ENCODE results near the gene PAF1.
A peak's percentile ranks its signal among the peaks of the same experiment; 100 is the strongest.

The PAF1 gene

GRCh38 chr19:39417463-39418181, 26.7 kb upstream of the PAF1 start:
- no peak for DNase-seq (ENCODE audit: extremely low read depth in 1 of 2, low read depth in 1 of 2)

- no peak for DNase-seq (ENCODE audit: extremely low read depth in 1 of 2, low read depth in 1 of 2)
Measured at GRCh38 chr19:39416152-39417120, 25.5 kb upstream of the PAF1 start.

GRCh38 chr19:39415111-39416046, 24.5 kb upstream of the PAF1 start:
- DNase-seq (ENCODE audit: extremely low read depth in 1 of 2, low read depth in 1 of 2): no peak

- DNase-seq (ENCODE audit: extremely low read depth in 1 of 2, low read depth in 1 of 2): no peak
Measured at GRCh38 chr19:39413911-39414608, 23.2 kb upstream of the PAF1 start.

- no peak for DNase-seq (ENCODE audit: extremely low read depth in 1 of 2, low read depth in 1 of 2)
Measured at GRCh38 chr19:39413272-39413910, 22.5 kb upstream of the PAF1 start.

GRCh38 chr19:39412867-39413271, 22.0 kb upstream of the PAF1 start:
- no peak for DNase-seq (ENCODE audit: extremely low read depth in 1 of 2, low read depth in 1 of 2)

GRCh38 chr19:39412100-39412866, 21.4 kb upstream of the PAF1 start, which contains the start of gene PLEKHG2:
Gene PLEKHG2, plus strand, starts transcription at chr19:39412669. Its CDS starts 1,418 bp downstream, at chr19:39414087.
- DNase-seq (ENCODE audit: extremely low read depth in 1 of 2, low read depth in 1 of 2): peak; percentile 92

- peak; percentile 79 to 88 for DNase-seq (ENCODE audit: extremely low read depth in 1 of 2, low read depth in 1 of 2)
Measured at GRCh38 chr19:39411832-39412099, 20.9 kb upstream of the PAF1 start.

GRCh38 chr19:39411081-39411831, 20.4 kb upstream of the PAF1 start:
- DNase-seq (ENCODE audit: extremely low read depth in 1 of 2, low read depth in 1 of 2): no peak

- no peak for DNase-seq (ENCODE audit: extremely low read depth in 1 of 2, low read depth in 1 of 2)
Measured at GRCh38 chr19:39410831-39411080, 19.9 kb upstream of the PAF1 start.

GRCh38 chr19:39410017-39410830, 19.3 kb upstream of the PAF1 start:
- peak in 1 of 2 donors; percentile 69 for DNase-seq (ENCODE audit: extremely low read depth in 1 of 2, low read depth in 1 of 2)

GRCh38 chr19:39409208-39410016, 18.5 kb upstream of the PAF1 start:
- DNase-seq (ENCODE audit: extremely low read depth in 1 of 2, low read depth in 1 of 2): peak; percentile 83 to 93

- no peak for DNase-seq (ENCODE audit: extremely low read depth in 1 of 2, low read depth in 1 of 2)
Measured at GRCh38 chr19:39408392-39409207, 17.7 kb upstream of the PAF1 start.

- DNase-seq (ENCODE audit: extremely low read depth in 1 of 2, low read depth in 1 of 2): peak in 1 of 2 donors; percentile 55
Measured at GRCh38 chr19:39407660-39408391, 16.9 kb upstream of the PAF1 start.

GRCh38 chr19:39407410-39407659, 16.4 kb upstream of the PAF1 start:
- DNase-seq (ENCODE audit: extremely low read depth in 1 of 2, low read depth in 1 of 2): no peak
